Spinal cord (tissue), 10 donors: ENCODE results near the gene SMC6. TPM values are rescaled to one million over a fixed set of nuclear protein-coding genes. Genes with fewer than 3 reads are reported as not detected.

Source experiments
- DNase-seq, 6 donors: peaks; one replicate each; pipeline versions ENCODE4 v3.0.0 to v3.0.0-alpha.2; 2013 to 2015; ENCODE audit warnings: low spot score in 6 of 6, low read depth in 4 of 6
- H3K27ac ChIP-seq: one replicate; pipeline ENCODE4 v1.5.1; 2013; ENCODE audit warnings: low read depth, low read length, control low read depth
- H3K27me3 ChIP-seq: one replicate; pipeline ENCODE4 v1.6.1; 2013; ENCODE audit warnings: low read length; ENCODE audit not compliant: control insufficient read depth, insufficient read depth
- H3K36me3 ChIP-seq: one replicate; pipeline ENCODE4 v1.6.1; 2013; ENCODE audit warnings: low read length; ENCODE audit not compliant: control insufficient read depth, insufficient read depth
- H3K4me1 ChIP-seq: one replicate; pipeline ENCODE4 v1.6.1; 2013; ENCODE audit warnings: low read length; ENCODE audit not compliant: control insufficient read depth, insufficient read depth
- H3K4me3 ChIP-seq: one replicate; pipeline ENCODE4 v1.5.1; 2013; ENCODE audit warnings: low read depth, low read length, control low read depth
- H3K9me3 ChIP-seq: one replicate; pipeline ENCODE4 v1.6.1; 2013; ENCODE audit warnings: low read length; ENCODE audit not compliant: control insufficient read depth, insufficient read depth
- WGBS: methylation state at CpG from one replicate; pipeline ENCODE4 v1.1.5; 2013; ENCODE audit warnings: missing lambda C conversion rate; ENCODE audit not compliant: insufficient coverage; 5-methylcytosine and 5-hydroxymethylcytosine counted together
- polyA plus RNA-seq, 2 donors: library from polyadenylated mRNA; unstranded; fragments of 120-200 nt; gene quantifications; one replicate each; pipeline ENCODE4 v1.2.1, GENCODE V29; 2013; ENCODE audit not compliant: insufficient read length in 2 of 2
- total RNA-seq, 2 donors: library from RNA; depleted of rRNA in 1 of 2; stranded (reverse); fragments of 120-200 nt in 1 of 2; fragments of >200 nt in 1 of 2; gene quantifications; one replicate each; pipeline versions ENCODE4 v1.2.3 to v1.2.4, GENCODE V29; 2013 to 2014
- donor health status: healthy.

SMC6 gene
- total and polyA plus RNA-seq, 4 donors, result 21.9 to 31.5 (median 28.7) TPM

- Histone ChIP-seq H3K36me3 (peaks cover 5% of the 10 kb centered on the region), H3K27ac (no peak overlapping the region), H3K27me3 (no peaks in the 10 kb centered on the region), H3K4me3 (no peak overlapping the region), H3K9me3 (no peaks in the 10 kb centered on the region), H3K4me1 (no peaks in the 10 kb centered on the region)
- no peak for DNase-seq
- WGBS, result 100% methylated on average over 1 of the region's 2 CpGs
These were observed 23.7 kb downstream of the SMC6 start for GRCh38 chr2:17729880-17730279.

- Histone ChIP-seq H3K9me3 (no peaks in the 10 kb centered on the region), H3K36me3 (peaks cover 5% of the 10 kb centered on the region), H3K27me3 (no peaks in the 10 kb centered on the region), H3K4me1 (no peaks in the 10 kb centered on the region), H3K4me3 (no peak overlapping the region), H3K27ac (no peak overlapping the region)
- no peak for DNase-seq
- WGBS, result 97% methylated on average over 4 of the region's 6 CpGs
These were observed 25.4 kb downstream of the SMC6 start for GRCh38 chr2:17728210-17728609.

GRCh38 chr2:17719562-17720371 is 33.8 kb downstream of the SMC6 start:
- 100% methylated on average over 1 of the region's 4 CpGs for WGBS
- H3K9me3 ChIP-seq, result no peaks in the 10 kb centered on the region
- H3K27ac ChIP-seq, result no peak overlapping the region
- no peak overlapping the region for H3K4me3 ChIP-seq
- peaks cover 7% of the 10 kb centered on the region for H3K36me3 ChIP-seq
- H3K4me1 ChIP-seq, result no peaks in the 10 kb centered on the region
- H3K27me3 ChIP-seq, result no peaks in the 10 kb centered on the region
- DNase-seq, result peak in 2 of 6 donors; percentile 4 to 30

GRCh38 chr2:17718689-17719088 is 34.9 kb downstream of the SMC6 start:
- Histone ChIP-seq H3K9me3 (no peaks in the 10 kb centered on the region), H3K27ac (no peak overlapping the region)

GRCh38 chr2:17717666-17718065 is 35.9 kb downstream of the SMC6 start:
- no peak for DNase-seq
- Histone ChIP-seq H3K4me3 (no peak overlapping the region), H3K9me3 (no peaks in the 10 kb centered on the region), H3K36me3 (peaks cover 11% of the 10 kb centered on the region), H3K27ac (no peak overlapping the region), H3K4me1 (no peaks in the 10 kb centered on the region), H3K27me3 (no peaks in the 10 kb centered on the region)
- no CpG with 5 or more reads among the region's 4 CpGs for WGBS

More at GRCh38 chr2:17718689-17719088, 34.9 kb downstream of the SMC6 start:
- no peak for DNase-seq
- Histone ChIP-seq H3K36me3 (peaks cover 11% of the 10 kb centered on the region), H3K4me1 (no peaks in the 10 kb centered on the region), H3K27me3 (no peaks in the 10 kb centered on the region), H3K4me3 (no peak overlapping the region)
- WGBS, result no CpG with 5 or more reads among the region's 5 CpGs

- Histone ChIP-seq H3K4me3 (no peak overlapping the region), H3K36me3 (peaks cover 14% of the 10 kb centered on the region), H3K9me3 (no peaks in the 10 kb centered on the region), H3K27me3 (no peaks in the 10 kb centered on the region), H3K4me1 (no peaks in the 10 kb centered on the region), H3K27ac (no peak overlapping the region)
- WGBS, result 69% methylated on average over 1 of the region's 1 CpG
- peak in 1 of 6 donors; percentile 1 for DNase-seq
These were observed 40.3 kb downstream of the SMC6 start for GRCh38 chr2:17713291-17713690.

- Histone ChIP-seq H3K9me3 (no peaks in the 10 kb centered on the region), H3K27me3 (no peaks in the 10 kb centered on the region), H3K4me1 (no peaks in the 10 kb centered on the region), H3K27ac (no peak overlapping the region), H3K4me3 (no peak overlapping the region), H3K36me3 (peaks cover 7% of the 10 kb centered on the region)
- no peak for DNase-seq
- WGBS, result 93% methylated on average over 6 of the region's 9 CpGs
These were observed 42.9 kb downstream of the SMC6 start for GRCh38 chr2:17710547-17711248.

- H3K4me3 ChIP-seq, result no peak overlapping the region
- no peaks in the 10 kb centered on the region for H3K27me3 ChIP-seq
- H3K27ac ChIP-seq, result no peak overlapping the region
- H3K4me1 ChIP-seq, result no peaks in the 10 kb centered on the region
- DNase-seq, result no peak
- H3K36me3 ChIP-seq, result peaks cover 13% of the 10 kb centered on the region
- H3K9me3 ChIP-seq, result no peaks in the 10 kb centered on the region
- 100% methylated on average over 2 of the region's 2 CpGs for WGBS
These were observed 43.7 kb downstream of the SMC6 start for GRCh38 chr2:17709897-17710296.

- no CpG with 5 or more reads among the region's 1 CpG for WGBS
- no peaks in the 10 kb centered on the region for H3K27me3 ChIP-seq
- peaks cover 9% of the 10 kb centered on the region for H3K36me3 ChIP-seq
- no peak overlapping the region for H3K27ac ChIP-seq
- H3K4me1 ChIP-seq, result no peaks in the 10 kb centered on the region
- no peaks in the 10 kb centered on the region for H3K9me3 ChIP-seq
- no peak overlapping the region for H3K4me3 ChIP-seq
- no peak for DNase-seq
These were observed 45.1 kb downstream of the SMC6 start for GRCh38 chr2:17708501-17708900.

GRCh38 chr2:17706845-17707244 is 46.8 kb downstream of the SMC6 start:
- Histone ChIP-seq H3K36me3 (peaks cover 9% of the 10 kb centered on the region), H3K4me3 (no peak overlapping the region), H3K4me1 (no peaks in the 10 kb centered on the region), H3K9me3 (no peaks in the 10 kb centered on the region), H3K27ac (no peak overlapping the region), H3K27me3 (no peaks in the 10 kb centered on the region)
- no peak for DNase-seq
- no CpG with 5 or more reads among the region's 4 CpGs for WGBS
